Measurements from ENCODE around the gene PON2. TPM values are rescaled to one million over a fixed set of nuclear protein-coding genes. Genes with fewer than 3 reads are reported as not detected.

Gene PON2
- total and polyA plus RNA-seq, 2 of the 13 experiments (the other 11 are each of a cell fraction or from before 2014, with no cell fraction given): 202 to 217 TPM

- TF ChIP-seq THAP9 (CRISPR knock-in tag; IDR thresholded peaks at IDR 0.05; ENCODE audit: borderline replicate concordance) (no peak), ZNF512B (CRISPR knock-in tag; IDR thresholded peaks at IDR 0.05; ENCODE audit: borderline replicate concordance) (peak; percentile 14; the same call in 1 of the 2 replicates), LRRFIP1 (CRISPR knock-in tag; conservative IDR thresholded peaks at IDR 0.05) (no peak), EP300 (IDR thresholded peaks at IDR 0.05; ENCODE audit: low read depth in 2 of 2, low read length in 2 of 2) (no peak), EP300 (CRISPR knock-in tag; IDR thresholded peaks at IDR 0.05; ENCODE audit: borderline replicate concordance) (peak; percentile 51; the same call in 1 of the 2 replicates), ZNF557 (CRISPR knock-in tag; IDR thresholded peaks at IDR 0.05) (peak; percentile 74; the same call in 1 of the 2 replicates), ATF3 (CRISPR knock-in tag; IDR thresholded peaks at IDR 0.05) (0 out of 2 replicates have a peak, but pooled peaks have one; percentile 51), ZHX1 (CRISPR knock-in tag; IDR thresholded peaks at IDR 0.05; ENCODE audit: low read depth) (peak; percentile 65; the same call in 1 of the 2 replicates), FOXK2 (IDR thresholded peaks at IDR 0.05) (no peak), ZNF256 (CRISPR knock-in tag; conservative IDR thresholded peaks at IDR 0.05) (0 out of 2 replicates have a peak, but pooled peaks have one; percentile 61), ZFP36L1 (CRISPR knock-in tag; IDR thresholded peaks at IDR 0.05) (no peak), ZBTB20 (CRISPR knock-in tag; IDR thresholded peaks at IDR 0.05; ENCODE audit: borderline replicate concordance, low read depth) (peak; percentile 81; the same call in 1 of the 2 replicates), THAP8 (CRISPR knock-in tag; IDR thresholded peaks at IDR 0.05; ENCODE audit: borderline replicate concordance) (no peak), NFRKB (IDR thresholded peaks at IDR 0.05) (no peak), CHD2 (IDR thresholded peaks at IDR 0.05; ENCODE audit: low read depth, low read length) (no peak)
Measured at GRCh38 chr7:95434557-95435421, at the start of gene PON2 (continued).

Data from HepG2 (cell line).